ENCODE data around the gene QKI.

GRCh38 chr6:163583558-163583957 lies 169.0 kb downstream of the QKI start:
- TF ChIP-seq CTCF (optimal IDR thresholded peaks at IDR 0.05 in 1 of 3, IDR thresholded peaks at IDR 0.05 in 1 of 3, conservative IDR thresholded peaks at IDR 0.05 in 1 of 3; ENCODE audit: extremely low read depth in 1 of 3, insufficient read depth in 2 of 3, low read length in 3 of 3): no peak
- TF ChIP-seq EZH2 (IDR thresholded peaks at IDR 0.05; ENCODE audit: low read length): no peak

Data from keratinocyte (primary cell).